ENCODE measurements around the gene ZFP37. TPM values are rescaled to one million over a fixed set of nuclear protein-coding genes. Genes with fewer than 3 reads are reported as not detected.
A peak's percentile ranks its signal among the peaks of the same experiment; 100 is the strongest.

The ZFP37 gene
- total and polyA plus RNA-seq, 2 experiments from 2014 or later: 2.3 to 5.6 TPM

GRCh38 chr9:113005777-113006176 lies 50.7 kb downstream of the ZFP37 start:
- Mint-ChIP-seq H3K4me1 (peaks cover 10% of the 10 kb centered on the region; the same call in 2 of the 3 replicates), H3K27me3 (ENCODE audit: insufficient read depth, low read depth, poor library complexity) (peaks cover 3% of the 10 kb centered on the region), H3K4me3 (no peak overlapping the region), H3K9me3 (peaks cover 77% of the 10 kb centered on the region), H3K27ac (no peak overlapping the region), H3K36me3 (ENCODE audit: low read depth) (peaks cover 94% of the 10 kb centered on the region)
- H3K4me3 ChIP-seq: peak overlapping the region; percentile 28
- no peak overlapping the region for H3K27ac ChIP-seq (ENCODE audit: low read depth)
- H3K36me3 ChIP-seq (ENCODE audit: insufficient read depth): peaks cover 31% of the 10 kb centered on the region
- TF ChIP-seq ZNF462 (CRISPR knock-in tag; IDR thresholded peaks at IDR 0.05) (no peak), STAT1 (IDR thresholded peaks at IDR 0.05; ENCODE audit: unreplicated experiment) (no peak), ZNF114 (CRISPR knock-in tag; IDR thresholded peaks at IDR 0.05) (no peak), REST (IDR thresholded peaks at IDR 0.05; ENCODE audit: unreplicated experiment) (no peak)
- H3K4me1 ChIP-seq (ENCODE audit: insufficient read depth): peaks cover 7% of the 10 kb centered on the region; the same call in 1 of the 2 replicates
- H3K27me3 ChIP-seq (ENCODE audit: insufficient read depth): no peaks in the 10 kb centered on the region
- peak overlapping the region; percentile 41; the same call in 1 of the 2 replicates for H3K4me2 ChIP-seq
- DNase-seq (ENCODE audit: low spot score): peak; percentile 51
- no peak overlapping the region for H2AFZ ChIP-seq
- H4K20me1 ChIP-seq (replicated peaks; ENCODE audit: insufficient read depth): no peaks in the 10 kb centered on the region
- H3K9me2 ChIP-seq (ENCODE audit: insufficient read depth): 0 out of 2 replicates have a peak, but pooled peaks cover 3% of the 10 kb centered on the region
- H3K79me2 ChIP-seq (replicated peaks; ENCODE audit: insufficient read depth): peaks cover 13% of the 10 kb centered on the region; the same call in 1 of the 2 replicates
- ATAC-seq: no peak
- H3F3A ChIP-seq (replicated peaks; ENCODE audit: low read depth): no peaks in the 10 kb centered on the region

All from GM23338 (cell line).